Measurements from ENCODE around the gene NLN. TPM values are rescaled to one million over a fixed set of nuclear protein-coding genes. Genes with fewer than 3 reads are reported as not detected.
"Not testable (repeated sequence)": the region's sequence is repeated elsewhere in the genome, so short reads cannot be mapped to it uniquely, and the experiment has no call there.

Gene NLN
- total RNA-seq, 4 donors from 2014 or later, result 8.4 to 31.6 (median 14.5) TPM

DNA sequence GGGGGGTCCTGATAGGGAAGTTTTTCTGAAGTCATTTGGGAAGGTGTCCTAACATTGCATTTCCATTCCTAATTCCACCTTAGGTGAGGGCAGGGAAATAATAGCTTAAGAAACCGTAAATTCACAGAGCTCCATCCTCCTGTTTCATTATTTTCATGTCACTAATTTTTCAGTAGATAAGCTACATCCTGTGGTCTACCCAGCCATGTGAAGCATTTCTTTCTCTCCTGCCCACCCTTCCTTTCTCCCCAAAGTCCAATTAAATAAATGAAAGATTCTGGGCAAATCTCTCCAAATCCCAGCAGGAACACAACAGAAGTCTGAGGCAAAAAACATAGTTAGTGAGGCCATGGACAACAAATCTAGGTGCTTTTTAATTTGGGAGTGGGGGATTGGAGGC, 109.3 kb downstream of the NLN start:
- DNase-seq (ENCODE audit: low spot score) (no peak), ATAC-seq (ENCODE audit: low FRiP score) (no peak)
- TF ChIP-seq, protein P1, sequence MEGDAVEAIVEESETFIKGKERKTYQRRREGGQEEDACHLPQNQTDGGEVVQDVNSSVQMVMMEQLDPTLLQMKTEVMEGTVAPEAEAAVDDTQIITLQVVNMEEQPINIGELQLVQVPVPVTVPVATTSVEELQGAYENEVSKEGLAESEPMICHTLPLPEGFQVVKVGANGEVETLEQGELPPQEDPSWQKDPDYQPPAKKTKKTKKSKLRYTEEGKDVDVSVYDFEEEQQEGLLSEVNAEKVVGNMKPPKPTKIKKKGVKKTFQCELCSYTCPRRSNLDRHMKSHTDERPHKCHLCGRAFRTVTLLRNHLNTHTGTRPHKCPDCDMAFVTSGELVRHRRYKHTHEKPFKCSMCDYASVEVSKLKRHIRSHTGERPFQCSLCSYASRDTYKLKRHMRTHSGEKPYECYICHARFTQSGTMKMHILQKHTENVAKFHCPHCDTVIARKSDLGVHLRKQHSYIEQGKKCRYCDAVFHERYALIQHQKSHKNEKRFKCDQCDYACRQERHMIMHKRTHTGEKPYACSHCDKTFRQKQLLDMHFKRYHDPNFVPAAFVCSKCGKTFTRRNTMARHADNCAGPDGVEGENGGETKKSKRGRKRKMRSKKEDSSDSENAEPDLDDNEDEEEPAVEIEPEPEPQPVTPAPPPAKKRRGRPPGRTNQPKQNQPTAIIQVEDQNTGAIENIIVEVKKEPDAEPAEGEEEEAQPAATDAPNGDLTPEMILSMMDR (IDR thresholded peaks at IDR 0.05), result no peak

DNA sequence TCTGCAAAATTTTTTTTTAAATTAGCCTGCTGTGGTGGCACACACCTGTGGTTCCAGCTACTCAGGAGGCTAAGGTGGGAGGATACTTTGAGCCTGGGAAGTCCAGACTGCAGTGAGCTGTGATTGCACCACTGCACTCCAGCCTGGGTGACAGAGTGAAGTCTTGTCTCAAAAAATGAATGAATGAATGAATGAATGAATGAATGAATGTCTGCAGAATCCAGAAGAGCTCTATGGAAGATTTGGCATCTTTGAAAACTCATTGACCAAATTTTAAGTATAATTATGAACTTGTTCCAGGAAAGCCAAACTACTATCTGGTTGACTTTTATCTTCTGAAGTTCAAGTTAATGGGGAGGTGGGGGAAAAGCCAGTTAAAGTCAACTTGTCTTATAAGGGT, 110.1 kb downstream of the NLN start:
- TF ChIP-seq, protein P1 (IDR thresholded peaks at IDR 0.05), result no peak
- DNase-seq (ENCODE audit: low spot score) (no peak), ATAC-seq (ENCODE audit: low FRiP score) (no peak)

DNA sequence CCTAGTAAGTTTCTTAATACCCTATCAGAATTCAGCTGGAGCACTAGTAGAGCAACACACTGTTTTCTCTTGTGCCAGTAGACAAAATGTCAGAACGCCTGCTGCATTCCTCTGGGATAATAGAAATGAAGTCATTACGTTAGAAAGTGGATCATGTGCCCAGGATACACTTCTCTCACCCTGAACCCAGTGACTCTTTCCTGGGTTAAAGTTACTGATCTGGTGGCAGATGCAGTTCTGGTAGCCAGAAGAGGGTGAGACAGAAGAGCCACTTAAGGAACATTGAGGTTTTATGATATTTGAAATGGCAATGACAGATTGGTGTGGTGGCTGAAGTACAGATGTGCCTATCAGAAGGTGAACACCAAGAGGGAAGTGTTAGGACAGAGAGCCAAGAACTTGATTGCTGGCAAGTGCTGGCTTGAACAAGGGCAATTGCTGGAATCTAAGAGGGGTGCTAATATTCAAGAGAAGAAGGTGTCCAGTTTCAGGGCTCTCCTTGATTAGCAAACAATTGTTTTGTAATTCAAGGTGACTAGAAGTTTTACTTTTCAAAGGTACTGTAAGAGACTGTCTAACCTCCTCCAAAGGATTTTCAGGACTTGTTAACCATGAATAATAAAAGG, 110.7 kb downstream of the NLN start:
- ATAC-seq (ENCODE audit: low FRiP score), result no peak
- TF ChIP-seq, protein P1 (IDR thresholded peaks at IDR 0.05), result no peak
- no peak for DNase-seq (ENCODE audit: low spot score)

DNA sequence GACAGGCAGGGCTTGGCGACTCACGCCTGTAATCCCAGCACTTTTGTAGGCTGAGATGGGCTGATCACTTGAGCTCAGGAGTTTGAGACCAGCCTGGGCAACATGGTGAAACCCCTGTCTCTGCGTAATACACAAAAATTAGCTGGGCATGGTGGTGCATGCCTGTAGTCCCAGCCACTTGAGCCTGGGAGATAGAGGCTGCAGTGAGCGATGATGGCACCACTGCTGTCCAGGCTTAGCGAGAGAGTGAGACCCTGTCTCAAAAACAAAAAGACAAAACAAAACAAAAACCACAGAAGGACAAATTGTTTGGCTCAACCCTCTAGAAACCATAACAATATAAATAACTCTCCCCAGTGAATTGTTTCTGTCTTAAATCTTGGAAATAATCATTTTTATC, 111.8 kb downstream of the NLN start:
- no peak for DNase-seq (ENCODE audit: low spot score)
- ATAC-seq (ENCODE audit: low FRiP score), result no peak
- TF ChIP-seq, protein P1 (IDR thresholded peaks at IDR 0.05), result no peak

DNA sequence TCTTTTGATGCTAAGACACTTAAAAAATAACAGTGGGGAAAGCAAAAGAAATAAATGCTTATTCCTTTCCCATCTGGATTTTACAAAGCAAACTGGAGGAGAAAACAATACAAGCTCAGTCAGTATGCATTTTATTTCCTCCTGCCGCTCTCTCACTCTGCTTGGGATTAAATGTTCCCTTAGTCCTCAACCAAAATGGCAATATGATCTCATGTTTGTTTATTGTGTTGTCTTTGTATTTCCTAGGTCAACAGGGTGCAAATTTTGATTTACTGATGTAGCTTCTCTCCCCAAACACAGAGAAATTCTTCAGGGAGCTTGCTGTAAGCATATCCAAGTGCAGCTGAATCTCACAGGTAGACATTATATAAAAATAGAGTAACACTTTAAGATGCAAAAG, 112.3 kb downstream of the NLN start:
- TF ChIP-seq, protein P1 (IDR thresholded peaks at IDR 0.05), result no peak
- ATAC-seq (ENCODE audit: low FRiP score), result no peak
- DNase-seq (ENCODE audit: low spot score), result no peak

DNA sequence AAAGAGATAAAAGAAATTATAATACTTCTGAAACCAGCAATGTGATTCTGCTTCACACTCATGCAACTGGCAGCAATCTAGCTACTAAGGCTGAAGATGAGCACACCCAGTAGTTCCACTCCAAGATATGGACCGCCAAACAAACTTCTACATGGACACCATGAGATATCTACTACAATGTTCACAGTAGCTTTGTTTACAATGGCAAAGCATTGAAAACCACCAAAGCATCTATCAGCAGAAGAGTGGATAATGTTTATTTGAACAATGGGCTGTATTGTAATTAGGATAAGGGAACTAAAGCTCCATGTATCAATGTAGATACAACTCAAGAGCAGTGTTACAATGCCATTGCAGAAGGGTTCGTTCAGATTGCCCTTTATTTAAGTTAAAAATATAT, 113.2 kb downstream of the NLN start:
- TF ChIP-seq, protein P1 (IDR thresholded peaks at IDR 0.05), result no peak
- ATAC-seq (ENCODE audit: low FRiP score) (no peak), DNase-seq (ENCODE audit: low spot score) (no peak)

DNA sequence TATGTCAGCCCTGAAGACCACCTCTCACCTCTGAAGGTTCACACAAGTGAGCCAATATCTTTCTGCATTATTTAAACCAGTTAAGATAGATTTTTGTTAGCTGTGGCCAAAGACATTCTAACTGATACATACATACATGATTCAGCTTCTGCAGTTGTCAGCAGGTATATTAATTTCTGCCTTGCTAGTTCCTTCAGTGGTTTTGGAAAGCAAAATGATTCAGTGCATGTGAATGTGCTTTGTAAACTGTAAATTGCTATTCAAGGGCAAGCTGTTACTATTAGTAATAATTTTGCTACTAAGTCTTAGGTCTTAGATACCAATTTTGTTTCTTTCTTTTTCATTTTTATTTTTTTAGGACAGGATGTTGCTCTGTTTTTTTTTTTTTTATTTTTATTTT, 115.1 kb downstream of the NLN start:
- DNase-seq (ENCODE audit: low spot score) (no peak), ATAC-seq (ENCODE audit: low FRiP score) (no peak)
- TF ChIP-seq, protein P1 (IDR thresholded peaks at IDR 0.05), result no peak

DNA sequence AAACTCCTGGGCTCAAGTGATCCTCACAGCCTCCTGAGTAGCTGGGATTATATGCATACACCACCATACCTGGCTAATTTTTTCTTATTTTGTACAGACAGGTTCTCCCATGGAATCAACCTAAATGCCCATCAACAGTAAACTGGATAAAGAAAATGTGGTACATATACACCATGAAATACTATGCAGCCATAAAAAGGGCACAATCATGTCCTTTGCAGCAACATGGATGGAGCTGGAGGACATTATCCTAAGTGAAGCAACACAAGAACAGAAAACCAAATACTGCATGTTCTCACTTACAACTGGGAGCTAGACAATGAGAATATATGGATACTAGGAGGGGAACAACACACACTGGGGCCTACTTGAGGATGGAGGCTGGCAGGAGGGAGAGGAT, 117.2 kb downstream of the NLN start:
- not testable (repeated sequence) for ATAC-seq (ENCODE audit: low FRiP score); DNase-seq (ENCODE audit: low spot score)

Measured in omental fat pad (tissue), 4 donors.